Measurements from ENCODE around the gene FBXW9. TPM values are rescaled to one million over a fixed set of nuclear protein-coding genes. Genes with fewer than 3 reads are reported as not detected.
A peak's percentile ranks its signal among the peaks of the same experiment; 100 is the strongest.

Gene FBXW9
- total RNA-seq, 2 experiments from 2014 or later, result 2.2 to 2.4 TPM

DNA sequence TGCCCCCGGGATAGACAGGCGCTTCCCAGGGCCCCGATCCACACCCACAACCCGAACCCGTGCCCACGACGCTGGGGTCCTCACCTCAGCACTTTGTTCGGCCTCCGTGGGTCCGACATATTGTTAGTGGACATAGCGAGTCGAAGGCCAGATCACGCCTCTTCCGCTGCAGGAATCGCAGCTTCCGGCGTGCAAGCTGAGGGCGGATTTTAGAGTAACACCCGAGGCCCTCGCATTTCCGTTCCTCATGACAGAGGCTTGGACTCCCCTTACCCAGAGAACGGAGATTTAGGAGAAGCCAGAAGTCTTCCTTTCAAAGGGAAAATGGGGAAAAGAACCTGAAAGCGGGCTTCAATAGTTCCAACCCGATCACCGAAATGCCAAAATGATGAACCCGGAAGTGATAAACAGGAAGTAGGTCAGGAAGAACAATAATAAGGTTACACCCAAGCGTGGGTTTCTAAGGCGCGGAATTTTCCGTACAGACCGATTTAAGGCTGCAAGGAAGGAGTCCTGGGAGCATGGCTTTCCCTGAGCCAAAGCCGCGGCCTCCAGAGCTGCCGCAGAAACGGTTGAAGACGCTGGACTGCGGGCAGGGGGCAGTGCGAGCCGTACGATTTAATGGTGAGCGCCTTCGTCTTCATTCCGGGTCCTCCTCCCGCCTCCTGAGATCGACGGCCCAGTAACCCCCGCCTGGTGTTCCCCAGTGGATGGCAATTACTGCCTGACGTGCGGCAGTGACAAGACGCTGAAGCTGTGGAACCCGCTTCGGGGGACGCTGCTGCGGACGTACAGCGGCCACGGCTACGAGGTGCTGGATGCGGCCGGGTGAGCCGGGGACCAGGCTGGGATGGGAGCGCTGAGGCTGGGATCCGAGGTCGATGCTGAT lies 26.9 kb downstream of the FBXW9 start:
- ATAC-seq (ENCODE audit: poor library complexity), result peak; percentile 28
- no peaks in the 10 kb centered on the region for H3K27me3 ChIP-seq (ENCODE audit: control insufficient read depth in 1 of 2, insufficient read depth in 2 of 2, low read length in 2 of 2)
- ChIA-PET CTCF (interaction anchor here (0.6 to 2.4 kb wide), 3 partner anchors 8 to 30 kb away, joined by 3 to 16 read pairs (median 4); partner anchors contain the start of gene DHPS), POLR2A (interaction anchor here (0.6 to 2.0 kb wide), 17 partner anchors 8 to 174 kb away, joined by 3 to 28 read pairs (median 4); partner anchors contain the start of genes DHPS, FBXW9, TRIR and ZNF490)
- Mint-ChIP-seq H3K4me3 (peak overlapping the region; percentile 92), H3K4me1 (ENCODE audit: low read depth) (peaks cover 48% of the 10 kb centered on the region), H3K36me3 (ENCODE audit: low read depth) (peaks cover 57% of the 10 kb centered on the region), H3K27ac (peak overlapping the region; percentile 98), H3K27me3 (no peaks in the 10 kb centered on the region), H3K9me3 (no peaks in the 10 kb centered on the region)
- DNase-seq, result peak; percentile 62 to 89 (median 68)
- H3K36me3 ChIP-seq (ENCODE audit: insufficient read depth, low read length), result peaks cover 25% of the 10 kb centered on the region
- H3K4me1 ChIP-seq (ENCODE audit: insufficient read depth, low read length), result peaks cover 58% of the 10 kb centered on the region
- H3K9me3 ChIP-seq (ENCODE audit: control insufficient read depth in 1 of 2, insufficient read depth in 1 of 2, low read length in 2 of 2), result no peaks in the 10 kb centered on the region
- peak overlapping the region; percentile 89 to 99 for H3K27ac ChIP-seq (ENCODE audit: low read depth in 1 of 2, low read length in 2 of 2)
- intact Hi-C loops (cut with DNase I, micrococcal nuclease), result loop anchor here (1.0 to 5.0 kb wide), 8 partner anchors 12 to 747 kb away; partner anchors contain the start of genes DHPS (in 1 of the 2), JUNB (in 1 of the 2), ZNF490 (in 1 of the 2) and ZNF791 (in 1 of the 2)
- TF ChIP-seq, protein P1, sequence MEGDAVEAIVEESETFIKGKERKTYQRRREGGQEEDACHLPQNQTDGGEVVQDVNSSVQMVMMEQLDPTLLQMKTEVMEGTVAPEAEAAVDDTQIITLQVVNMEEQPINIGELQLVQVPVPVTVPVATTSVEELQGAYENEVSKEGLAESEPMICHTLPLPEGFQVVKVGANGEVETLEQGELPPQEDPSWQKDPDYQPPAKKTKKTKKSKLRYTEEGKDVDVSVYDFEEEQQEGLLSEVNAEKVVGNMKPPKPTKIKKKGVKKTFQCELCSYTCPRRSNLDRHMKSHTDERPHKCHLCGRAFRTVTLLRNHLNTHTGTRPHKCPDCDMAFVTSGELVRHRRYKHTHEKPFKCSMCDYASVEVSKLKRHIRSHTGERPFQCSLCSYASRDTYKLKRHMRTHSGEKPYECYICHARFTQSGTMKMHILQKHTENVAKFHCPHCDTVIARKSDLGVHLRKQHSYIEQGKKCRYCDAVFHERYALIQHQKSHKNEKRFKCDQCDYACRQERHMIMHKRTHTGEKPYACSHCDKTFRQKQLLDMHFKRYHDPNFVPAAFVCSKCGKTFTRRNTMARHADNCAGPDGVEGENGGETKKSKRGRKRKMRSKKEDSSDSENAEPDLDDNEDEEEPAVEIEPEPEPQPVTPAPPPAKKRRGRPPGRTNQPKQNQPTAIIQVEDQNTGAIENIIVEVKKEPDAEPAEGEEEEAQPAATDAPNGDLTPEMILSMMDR (IDR thresholded peaks at IDR 0.05), result no peak
- H3K4me3 ChIP-seq (ENCODE audit: low read length), result peak overlapping the region; percentile 85

- Histone ChIP-seq H3K4me1 (ENCODE audit: insufficient read depth, low read length) (peaks cover 63% of the 10 kb centered on the region), H3K27me3 (ENCODE audit: control insufficient read depth in 1 of 2, insufficient read depth in 2 of 2, low read length in 2 of 2) (no peaks in the 10 kb centered on the region), H3K4me3 (ENCODE audit: low read length) (peak overlapping the region; percentile 85), H3K27ac (ENCODE audit: low read depth in 1 of 2, low read length in 2 of 2) (peak overlapping the region; percentile 89 to 99), H3K36me3 (ENCODE audit: insufficient read depth, low read length) (peaks cover 25% of the 10 kb centered on the region), H3K9me3 (ENCODE audit: control insufficient read depth in 1 of 2, insufficient read depth in 1 of 2, low read length in 2 of 2) (no peaks in the 10 kb centered on the region)
- Mint-ChIP-seq H3K36me3 (ENCODE audit: low read depth) (peaks cover 54% of the 10 kb centered on the region), H3K4me1 (ENCODE audit: low read depth) (peaks cover 53% of the 10 kb centered on the region), H3K4me3 (peak overlapping the region; percentile 92), H3K27me3 (no peaks in the 10 kb centered on the region), H3K9me3 (no peaks in the 10 kb centered on the region), H3K27ac (peak overlapping the region; percentile 98)
- POLR2A ChIA-PET, result interaction anchor here (0.6 to 2.0 kb wide), 15 partner anchors 9 to 123 kb away, joined by 3 to 28 read pairs (median 4); partner anchors contain the start of genes DHPS, FBXW9, TRIR and ZNF490
- intact Hi-C loops (cut with DNase I, micrococcal nuclease), result loop anchor here (1.0 to 5.0 kb wide), 7 partner anchors 12 to 747 kb away; partner anchors contain the start of genes DHPS (in 1 of the 2), JUNB (in 1 of the 2), ZNF490 (in 1 of the 2) and ZNF791 (in 1 of the 2)
- TF ChIP-seq, protein P1 (IDR thresholded peaks at IDR 0.05), result no peak
- CTCF ChIA-PET, result interaction anchor here (0.9 to 2.4 kb wide), 3 partner anchors 12 to 105 kb away, joined by 4 to 16 read pairs (median 4); partner anchors contain the start of gene DHPS
- DNase-seq (peak; percentile 23 to 91 (median 60)), ATAC-seq (ENCODE audit: poor library complexity) (peak; percentile 47)
Observed at GRCh38 chr19:12668932-12669269, 27.5 kb downstream of the FBXW9 start.

DNA sequence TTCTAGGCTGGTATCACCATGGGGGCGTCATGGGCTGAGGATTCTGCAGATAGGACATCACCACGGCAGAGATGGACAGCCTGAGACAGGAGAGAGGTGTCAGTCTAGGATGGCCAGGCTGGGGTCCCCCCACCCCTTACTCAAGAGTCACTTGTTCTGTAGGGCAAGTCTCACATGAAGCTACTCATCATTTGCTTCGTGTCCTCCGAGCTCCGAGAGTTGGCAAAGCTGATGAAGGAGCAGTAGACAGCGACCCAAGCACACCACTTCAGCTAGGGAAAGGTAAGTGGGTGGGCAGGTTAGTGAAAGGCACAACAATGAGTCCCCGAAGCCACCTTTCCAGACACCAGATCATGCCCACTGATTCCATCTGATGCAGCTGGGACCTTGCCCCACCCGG lies 28.1 kb downstream of the FBXW9 start:
- CTCF ChIA-PET, result interaction anchor here (0.9 to 2.4 kb wide), 2 partner anchors 28 to 104 kb away, joined by 4 to 16 read pairs; no protein-coding TSS in a partner anchor

More for the DNA sequence above, 28.1 kb downstream of the FBXW9 start:
- H3K27me3 ChIP-seq (ENCODE audit: control insufficient read depth in 1 of 2, insufficient read depth in 2 of 2, low read length in 2 of 2), result no peaks in the 10 kb centered on the region
- H3K4me3 ChIP-seq (ENCODE audit: low read length), result peak overlapping the region; percentile 85
- peak overlapping the region; percentile 89 to 99 for H3K27ac ChIP-seq (ENCODE audit: low read depth in 1 of 2, low read length in 2 of 2)
- H3K9me3 ChIP-seq (ENCODE audit: control insufficient read depth in 1 of 2, insufficient read depth in 1 of 2, low read length in 2 of 2), result no peaks in the 10 kb centered on the region
- no peak for DNase-seq
- TF ChIP-seq, protein P1 (IDR thresholded peaks at IDR 0.05), result no peak
- H3K4me3 Mint-ChIP-seq, result peak overlapping the region; percentile 92
- peaks cover 54% of the 10 kb centered on the region for H3K36me3 Mint-ChIP-seq (ENCODE audit: low read depth)
- intact Hi-C loops (cut with DNase I, micrococcal nuclease), result loop anchor here (2.0 to 5.0 kb wide), 5 partner anchors 28 to 746 kb away; partner anchors contain the start of gene JUNB (in 1 of the 2)
- no peak for ATAC-seq (ENCODE audit: poor library complexity)
- POLR2A ChIA-PET, result interaction anchor here (0.6 to 2.0 kb wide), 9 partner anchors 13 to 124 kb away, joined by 3 to 28 read pairs (median 6); partner anchors contain the start of genes DHPS, FBXW9 and TRIR
- H3K27ac Mint-ChIP-seq, result peak overlapping the region; percentile 98
- H3K4me1 ChIP-seq (ENCODE audit: insufficient read depth, low read length), result peaks cover 66% of the 10 kb centered on the region
- H3K9me3 Mint-ChIP-seq, result no peaks in the 10 kb centered on the region
- peaks cover 25% of the 10 kb centered on the region for H3K36me3 ChIP-seq (ENCODE audit: insufficient read depth, low read length)
- peaks cover 53% of the 10 kb centered on the region for H3K4me1 Mint-ChIP-seq (ENCODE audit: low read depth)
- no peaks in the 10 kb centered on the region for H3K27me3 Mint-ChIP-seq
